HG03139 (cell line): Measurements from ENCODE around the gene SARS1.
"Not testable (repeated sequence)": the region's sequence is repeated elsewhere in the genome, so short reads cannot be mapped to it uniquely, and the experiment has no call there.

ENCODE experiments used
- ATAC-seq: cut with Tn5 transposase; IDR thresholded peaks from one replicate; pipeline ENCODE4 v1.9.1; 2021; ENCODE audit not compliant: unreplicated experiment

The SARS1 gene

GRCh38 chr1:109272831-109273547 is 59.3 kb downstream of the SARS1 start:
- ATAC-seq, result no peak

- no peak for ATAC-seq
These were observed 60.0 kb downstream of the SARS1 start for GRCh38 chr1:109273570-109274288.

DNA sequence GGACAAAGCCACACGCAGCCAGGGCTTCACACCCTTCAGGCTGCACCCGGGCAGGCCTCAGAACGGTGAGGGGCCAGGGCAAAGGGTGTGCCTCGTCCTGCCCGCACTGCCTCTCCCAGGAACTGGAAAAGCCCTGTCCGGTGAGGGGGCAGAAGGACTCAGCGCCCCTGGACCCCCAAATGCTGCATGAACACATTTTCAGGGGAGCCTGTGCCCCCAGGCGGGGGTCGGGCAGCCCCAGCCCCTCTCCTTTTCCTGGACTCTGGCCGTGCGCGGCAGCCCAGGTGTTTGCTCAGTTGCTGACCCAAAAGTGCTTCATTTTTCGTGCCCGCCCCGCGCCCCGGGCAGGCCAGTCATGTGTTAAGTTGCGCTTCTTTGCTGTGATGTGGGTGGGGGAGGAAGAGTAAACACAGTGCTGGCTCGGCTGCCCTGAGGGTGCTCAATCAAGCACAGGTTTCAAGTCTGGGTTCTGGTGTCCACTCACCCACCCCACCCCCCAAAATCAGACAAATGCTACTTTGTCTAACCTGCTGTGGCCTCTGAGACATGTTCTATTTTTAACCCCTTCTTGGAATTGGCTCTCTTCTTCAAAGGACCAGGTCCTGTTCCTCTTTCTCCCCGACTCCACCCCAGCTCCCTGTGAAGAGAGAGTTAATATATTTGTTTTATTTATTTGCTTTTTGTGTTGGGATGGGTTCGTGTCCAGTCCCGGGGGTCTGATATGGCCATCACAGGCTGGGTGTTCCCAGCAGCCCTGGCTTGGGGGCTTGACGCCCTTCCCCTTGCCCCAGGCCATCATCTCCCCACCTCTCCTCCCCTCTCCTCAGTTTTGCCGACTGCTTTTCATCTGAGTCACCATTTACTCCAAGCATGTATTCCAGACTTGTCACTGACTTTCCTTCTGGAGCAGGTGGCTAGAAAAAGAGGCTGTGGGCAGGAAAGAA is 61.1 kb downstream of the SARS1 start:
- no peak for ATAC-seq

DNA sequence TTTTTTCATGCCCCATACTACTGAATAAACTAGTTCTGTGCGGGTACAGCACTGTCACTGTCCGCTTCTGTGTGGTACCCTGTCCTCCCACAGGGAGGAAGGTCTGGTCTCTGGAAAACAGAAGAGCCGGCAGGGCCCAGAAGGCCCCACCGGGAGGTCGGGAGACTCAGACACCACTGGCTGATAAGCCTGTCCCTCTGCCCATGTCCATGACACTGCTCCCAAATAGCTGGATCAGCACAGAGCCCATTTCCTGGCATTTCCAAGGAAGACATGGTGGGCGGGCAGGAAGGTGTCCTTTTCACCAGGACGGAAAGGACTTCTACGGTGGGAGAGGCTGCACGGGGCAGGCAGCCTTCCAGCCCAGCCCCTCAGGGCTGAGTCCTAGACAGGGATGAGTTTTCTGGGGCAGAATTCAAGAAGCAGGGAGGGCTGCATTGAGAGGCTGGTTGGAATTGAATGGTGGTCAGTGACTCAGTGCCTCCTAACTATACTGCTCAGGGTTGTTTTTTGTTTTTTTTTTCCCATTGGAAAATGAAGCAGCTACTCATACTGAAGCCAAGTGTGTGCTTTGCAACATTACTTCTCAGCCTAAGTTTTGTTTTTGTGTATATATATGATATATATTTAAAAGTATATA is 62.1 kb downstream of the SARS1 start:
- ATAC-seq, result no peak

GRCh38 chr1:109277434-109278204 is 63.9 kb downstream of the SARS1 start:
- peak; percentile 72 for ATAC-seq

- no peak for ATAC-seq
These were observed 66.0 kb downstream of the SARS1 start for GRCh38 chr1:109279615-109280278.

GRCh38 chr1:109280862-109281261 is 67.1 kb downstream of the SARS1 start:
- no peak for ATAC-seq

GRCh38 chr1:109281680-109282496 is 68.2 kb downstream of the SARS1 start:
- no peak for ATAC-seq

GRCh38 chr1:109282497-109282951 is 68.8 kb downstream of the SARS1 start:
- ATAC-seq, result no peak

DNA sequence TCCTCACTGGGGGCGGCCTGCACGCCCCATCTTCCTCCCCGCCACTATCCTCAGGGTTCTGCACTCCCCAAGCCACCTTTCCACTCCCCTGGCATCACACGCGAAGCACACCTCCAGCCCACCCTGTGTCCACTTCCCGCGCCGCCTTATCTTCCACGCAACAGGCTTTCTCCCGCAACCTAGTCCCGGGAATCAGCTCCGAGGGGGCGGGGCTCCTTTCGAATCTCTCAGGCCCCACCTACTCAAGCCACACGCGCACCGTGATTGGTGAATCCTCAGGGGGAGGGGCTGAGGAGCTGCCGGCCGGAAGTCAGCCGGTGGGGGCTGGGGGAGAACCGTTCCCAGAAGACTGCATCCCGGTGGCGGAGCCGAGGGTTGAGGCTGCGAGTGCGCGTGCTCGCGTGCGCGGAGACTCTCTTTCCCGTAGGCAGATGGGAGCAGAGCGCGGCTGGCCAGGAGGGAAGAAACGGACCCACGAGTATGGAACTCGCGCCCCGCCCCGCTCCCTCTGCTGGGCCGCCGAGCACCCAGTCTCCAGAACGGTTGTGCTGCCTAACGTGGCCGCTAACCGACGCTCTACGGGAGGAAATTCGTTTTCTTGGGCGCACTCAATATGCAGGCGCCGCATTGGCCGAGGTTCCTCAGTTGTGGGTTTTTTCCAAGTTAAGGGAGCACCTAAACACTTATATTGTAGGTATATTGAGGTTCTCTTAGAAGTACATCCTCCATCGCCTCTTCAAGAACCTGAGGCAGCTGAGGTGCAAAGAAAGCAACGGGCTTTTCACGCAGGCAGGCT is 69.4 kb downstream of the SARS1 start, which contains the start of gene PSRC1:
PSRC1 (minus strand) TSS at position 194 of the 796 bp plus-strand sequence.
- ATAC-seq, result peak; percentile 89

GRCh38 chr1:109283748-109284600 is 70.3 kb downstream of the SARS1 start:
- ATAC-seq, result no peak

DNA sequence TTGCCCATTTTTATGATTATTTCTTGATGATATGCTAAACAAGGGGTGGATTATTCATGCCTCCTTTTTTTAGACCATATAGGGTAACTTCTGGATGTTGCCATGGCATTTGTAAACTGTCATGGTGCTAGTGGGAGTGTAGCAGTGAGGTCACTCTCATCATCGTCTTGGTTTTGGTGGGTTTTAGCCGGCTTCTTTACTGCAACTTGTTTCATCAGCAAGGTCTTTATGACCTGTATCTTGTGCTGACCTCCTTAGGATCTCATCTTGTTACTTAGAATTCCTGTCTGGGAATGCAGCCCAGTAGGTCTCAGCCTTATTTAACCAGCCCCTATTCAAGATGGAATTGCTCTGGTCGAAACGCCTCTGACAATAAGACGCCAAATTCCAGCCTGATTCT is 73.0 kb downstream of the SARS1 start:
- not testable (repeated sequence) for ATAC-seq
